GM21786 (cell line): ENCODE results near the gene CD2AP.

Experiments
- ATAC-seq: cut with Tn5 transposase; IDR thresholded peaks from one replicate; pipeline ENCODE4 v1.9.1; 2021; ENCODE audit not compliant: unreplicated experiment

Gene CD2AP

DNA sequence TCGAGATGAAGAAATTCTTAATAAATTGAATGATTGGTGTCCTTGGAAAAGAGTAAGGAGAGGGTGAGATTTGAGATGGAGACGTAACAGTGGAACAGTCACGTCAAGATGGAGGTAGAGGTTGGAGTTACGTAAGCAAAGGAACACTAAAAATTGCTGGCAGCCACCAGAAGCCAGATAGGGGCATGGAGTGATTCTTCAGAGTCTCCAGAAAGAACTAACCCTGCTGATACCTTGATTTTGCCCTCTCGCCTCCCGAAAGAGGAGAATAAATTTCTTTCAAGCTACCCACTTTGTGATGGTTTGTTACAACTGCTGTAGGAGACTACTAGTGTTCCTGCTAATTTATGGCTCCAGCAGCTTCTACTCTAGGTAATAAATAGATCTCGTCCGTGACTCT lies 17.6 kb downstream of the CD2AP start:
- ATAC-seq = no peak

DNA sequence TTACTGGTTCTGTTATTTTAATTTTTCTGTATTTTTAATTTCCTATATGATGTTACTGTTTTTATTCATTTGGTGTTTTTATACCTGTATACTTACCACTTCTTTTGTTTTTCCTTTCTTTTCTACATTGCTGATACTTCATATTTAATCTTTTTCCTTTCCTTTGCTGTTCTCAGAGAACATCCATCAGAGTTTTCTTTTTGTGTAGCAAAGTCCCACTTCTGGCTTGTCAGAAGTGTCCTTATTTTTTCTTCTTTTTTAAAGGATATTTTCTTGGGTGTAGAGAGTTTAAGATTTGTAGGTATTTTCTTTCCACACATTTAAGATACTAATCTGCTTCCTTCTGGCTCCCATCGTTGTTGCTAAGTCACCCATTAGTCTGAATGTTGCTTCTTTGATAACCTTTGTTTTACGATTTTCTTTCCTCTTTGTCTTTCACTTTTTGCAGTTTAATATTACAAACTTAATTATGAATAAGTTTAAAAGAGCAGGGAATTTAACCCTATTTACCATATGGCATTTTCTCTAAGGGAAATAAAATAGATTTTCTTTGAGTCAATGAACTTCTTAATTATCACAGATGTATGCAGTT lies 18.5 kb downstream of the CD2AP start:
- ATAC-seq = no peak

DNA sequence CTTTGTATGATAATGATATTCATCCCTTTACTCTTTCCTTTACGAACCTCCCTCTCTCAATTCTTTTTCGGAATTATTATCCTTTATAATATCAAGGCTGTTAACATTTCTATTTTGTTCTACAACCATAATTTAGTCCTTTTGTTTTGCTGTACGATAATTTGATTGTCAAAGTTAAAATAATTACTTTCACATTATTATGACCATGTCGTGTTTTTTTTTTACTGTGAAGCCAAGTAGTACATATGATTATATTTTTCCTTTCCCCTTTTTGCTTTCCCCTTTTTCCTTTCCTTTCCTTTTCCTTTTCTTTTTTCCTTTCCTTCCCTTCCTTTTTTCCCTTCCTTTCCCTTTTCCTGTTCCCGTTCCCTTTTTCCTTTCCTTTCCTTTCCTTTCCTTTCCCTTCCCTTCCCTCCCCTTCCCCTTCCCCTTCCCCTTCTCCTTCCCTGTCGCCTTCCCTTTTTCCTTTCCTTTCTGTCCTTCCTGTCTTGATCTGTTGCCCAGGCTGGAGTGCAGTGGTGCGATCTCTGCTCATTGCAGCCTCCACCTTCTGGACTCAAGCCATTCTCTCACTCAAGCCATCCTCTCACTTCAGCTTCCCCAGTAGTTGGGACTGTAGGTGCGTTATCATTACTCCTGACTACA lies 19.5 kb downstream of the CD2AP start:
- ATAC-seq = no peak

DNA sequence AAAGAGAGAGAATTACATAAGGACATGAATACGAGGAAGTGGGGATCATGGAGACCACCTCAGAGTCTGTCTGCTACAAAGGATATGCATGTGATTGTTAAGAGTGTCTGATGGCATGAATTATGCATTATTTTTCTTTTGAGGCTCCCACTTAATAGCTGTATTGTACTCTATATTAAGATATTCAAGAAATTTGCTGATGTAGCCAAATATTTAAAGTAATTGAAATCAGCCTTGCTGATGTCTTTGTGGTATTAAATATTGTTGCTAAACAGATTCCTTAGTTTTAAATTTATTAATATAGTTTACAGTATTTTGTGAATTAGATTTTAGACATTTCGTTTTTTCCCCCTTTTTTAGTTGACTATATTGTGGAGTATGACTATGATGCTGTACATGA lies 25.3 kb downstream of the CD2AP start:
- no peak for ATAC-seq

DNA sequence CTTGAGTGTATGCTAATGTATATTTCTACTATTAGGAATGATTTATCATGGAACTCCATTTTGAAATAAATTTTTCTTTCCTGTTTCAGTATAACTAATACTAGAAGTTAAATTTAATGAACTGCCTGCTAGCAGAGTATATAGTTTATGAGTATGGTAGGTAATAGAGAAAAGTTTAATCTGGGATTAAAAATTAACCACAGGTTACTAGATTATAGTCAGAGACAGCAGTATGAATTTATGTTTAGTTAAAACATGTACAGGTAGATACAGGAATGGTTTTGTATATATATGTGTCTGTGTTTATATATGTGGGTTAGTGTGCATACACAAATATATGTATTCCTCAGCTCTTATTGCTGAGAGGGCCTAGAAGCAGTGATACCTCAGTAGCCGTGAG lies 32.3 kb downstream of the CD2AP start:
- ATAC-seq = no peak

DNA sequence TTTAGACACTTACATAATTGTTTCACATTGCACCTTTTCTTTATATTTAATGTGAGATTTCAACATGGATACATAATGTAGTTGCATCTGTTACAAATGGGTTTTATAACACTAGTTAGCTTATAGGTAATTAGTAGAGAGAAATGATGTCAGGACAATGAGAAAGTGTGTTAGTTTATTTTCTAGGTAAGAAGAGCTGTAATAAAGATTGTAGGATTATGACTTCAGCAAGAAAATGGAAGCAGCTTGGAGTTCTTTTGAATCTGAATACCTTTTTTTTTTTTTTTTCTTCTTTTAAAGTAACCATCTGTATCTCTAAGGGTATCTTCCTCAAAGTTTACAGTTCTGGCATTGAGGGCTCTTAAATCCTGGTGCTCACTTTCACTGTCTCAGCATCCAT lies 35.3 kb downstream of the CD2AP start:
- no peak for ATAC-seq

DNA sequence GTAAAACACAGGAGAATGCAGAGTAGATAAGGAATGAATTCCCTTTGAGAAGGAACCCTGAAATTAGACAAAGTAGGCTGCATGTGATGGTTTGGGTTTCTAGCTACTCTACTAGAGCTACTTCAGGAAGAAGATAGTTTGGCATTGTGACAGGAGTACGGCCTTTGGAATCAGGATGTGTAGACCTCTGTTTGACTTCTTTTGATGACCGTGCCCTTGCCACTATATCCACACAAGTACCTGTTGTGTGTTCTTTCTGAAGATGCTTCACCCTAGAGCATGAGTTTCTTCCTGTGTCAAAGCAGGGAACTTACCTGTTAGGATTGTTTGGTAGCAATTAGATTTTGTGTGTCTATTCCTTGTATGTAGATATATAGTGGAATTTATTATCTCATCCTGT lies 41.7 kb downstream of the CD2AP start:
- no peak for ATAC-seq

DNA sequence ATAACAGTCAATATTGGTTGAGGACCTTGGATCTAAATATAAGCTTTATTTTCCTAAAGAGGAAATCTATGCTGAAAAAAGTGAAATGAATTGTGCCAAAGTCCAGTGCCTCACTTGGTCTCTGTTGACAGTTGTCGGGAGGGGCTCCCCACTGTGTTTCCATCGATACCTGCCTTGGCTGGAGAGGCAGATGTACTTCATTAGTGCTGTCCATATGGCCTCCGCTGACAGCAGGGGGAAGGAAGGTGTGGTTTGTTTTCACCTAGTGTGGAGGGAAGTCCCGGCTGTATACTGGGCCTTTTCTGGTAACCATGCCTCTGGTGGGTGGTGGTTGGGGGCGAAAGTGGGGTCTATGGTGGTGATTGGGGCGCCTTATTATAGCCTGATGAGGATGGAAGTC lies 42.7 kb downstream of the CD2AP start:
- ATAC-seq = no peak

DNA sequence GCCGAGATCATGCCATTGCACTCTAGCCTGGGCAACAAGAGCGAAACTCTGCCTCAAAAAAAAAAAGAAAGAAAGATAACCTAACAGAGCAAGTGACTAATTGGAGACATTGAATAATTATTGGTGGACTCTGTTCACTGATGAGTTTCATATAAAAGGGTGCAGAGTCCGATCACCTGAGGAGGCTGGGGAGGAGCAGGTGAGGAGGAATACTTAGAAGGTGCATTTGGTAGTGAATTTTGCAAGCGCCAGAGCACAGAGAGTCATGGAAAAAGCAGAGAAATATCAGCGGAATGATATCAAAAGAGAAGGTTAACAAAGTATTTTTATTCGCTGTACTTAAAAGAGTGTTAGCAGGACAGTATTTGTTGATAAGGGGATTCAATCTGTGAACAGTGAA lies 44.4 kb downstream of the CD2AP start:
- ATAC-seq = no peak

DNA sequence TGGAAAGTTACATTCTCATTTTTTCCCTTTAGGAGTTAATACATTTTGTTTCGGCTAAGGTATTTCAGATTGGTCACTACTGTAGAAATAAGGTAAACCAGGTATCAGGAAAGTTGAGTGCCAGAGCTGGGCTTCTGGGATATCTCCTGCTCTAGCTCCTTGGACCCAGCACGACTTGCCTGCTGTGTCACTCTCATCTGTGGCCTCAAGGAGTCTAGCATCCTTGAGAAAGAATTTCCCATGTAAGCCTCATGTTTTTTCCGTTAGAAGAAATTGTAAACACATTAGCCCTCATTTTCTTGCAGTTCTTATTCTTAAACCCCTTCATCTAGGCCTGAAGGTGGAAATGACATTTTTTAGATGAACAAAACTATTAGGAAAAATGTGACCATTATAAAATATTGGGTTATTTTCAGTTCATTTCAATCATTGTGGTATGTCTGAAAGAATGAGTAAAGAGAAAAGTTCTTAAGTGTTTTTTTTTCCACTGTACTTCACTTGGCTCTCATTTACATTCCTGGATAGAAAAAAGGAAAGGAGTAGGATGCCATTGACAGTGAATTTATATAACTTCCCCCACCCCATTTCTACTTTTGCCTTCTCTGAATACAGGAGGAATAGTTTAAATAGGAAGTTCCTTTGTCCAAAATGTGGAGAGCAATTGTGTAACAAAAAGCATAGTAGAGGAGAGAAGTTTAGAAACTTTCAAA lies 46.7 kb downstream of the CD2AP start:
- no peak for ATAC-seq

DNA sequence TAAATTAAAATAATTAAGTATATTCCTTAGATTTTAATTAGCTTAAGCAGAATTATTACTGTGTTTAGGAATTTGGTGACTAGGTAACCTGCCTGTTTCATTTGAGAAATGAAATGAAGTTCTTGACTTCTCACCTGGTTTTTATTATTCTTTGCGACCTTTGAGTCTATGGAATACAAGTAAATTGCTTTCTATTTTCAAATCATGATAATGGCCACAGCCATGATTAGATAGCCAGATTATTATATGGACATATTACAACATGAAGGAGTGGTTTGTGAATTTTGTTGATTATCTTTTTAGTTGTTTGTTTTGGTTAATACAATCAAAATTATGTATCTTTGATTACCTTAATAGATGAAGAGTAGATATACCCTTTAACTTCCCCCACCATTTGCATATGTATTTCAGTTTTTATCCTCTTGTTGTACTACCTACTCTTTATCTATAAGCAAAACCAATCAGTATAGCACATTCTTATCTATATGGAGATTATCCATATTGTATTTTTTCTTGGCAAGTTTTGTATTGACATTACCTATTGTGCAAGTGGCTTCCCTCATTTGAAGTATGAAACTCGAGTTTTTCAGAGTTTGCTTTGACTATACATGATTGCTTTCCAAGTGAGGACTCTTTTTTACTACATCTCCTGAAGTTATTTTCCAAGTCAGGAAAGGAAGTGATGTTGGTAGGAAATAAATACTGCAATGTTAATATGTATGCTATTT lies 47.9 kb downstream of the CD2AP start:
- no peak for ATAC-seq

DNA sequence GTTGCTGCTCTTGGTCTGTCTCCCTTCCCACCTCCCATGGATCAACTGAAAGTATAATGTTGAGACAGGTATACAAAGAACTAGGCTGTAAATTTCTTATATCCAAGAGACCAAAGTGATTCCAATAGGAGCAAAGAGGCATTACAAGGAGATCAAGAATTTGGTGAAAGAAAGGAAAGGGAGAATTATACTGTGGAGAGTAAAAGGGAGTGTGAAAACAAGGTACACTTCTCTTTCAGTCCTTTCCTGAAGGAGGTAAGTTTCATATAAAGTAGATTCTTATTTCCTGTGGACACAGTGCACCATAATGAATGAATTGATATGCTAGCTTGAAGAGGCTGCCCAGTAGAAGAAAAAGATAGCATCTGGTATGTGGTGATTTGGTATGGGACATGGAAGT lies 49.7 kb downstream of the CD2AP start:
- no peak for ATAC-seq

DNA sequence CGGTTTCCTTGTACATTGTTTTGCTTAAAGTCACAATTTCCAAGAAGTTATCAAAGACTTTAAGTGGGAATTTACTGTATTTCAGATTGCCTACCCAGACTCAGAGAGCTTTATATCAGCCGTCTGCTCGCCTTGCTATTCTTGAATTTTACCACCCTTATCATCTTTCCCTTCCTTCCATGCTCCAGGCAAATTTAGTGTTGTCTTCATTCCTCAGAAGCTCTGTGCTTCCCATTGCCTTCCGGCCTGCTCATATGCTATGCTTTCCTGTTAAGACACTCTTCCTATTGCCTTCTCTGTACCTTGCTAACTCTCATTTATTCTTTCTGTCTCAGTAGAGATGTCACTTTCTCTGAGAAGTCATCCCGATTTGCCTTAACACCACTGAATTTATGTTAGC lies 52.1 kb downstream of the CD2AP start:
- no peak for ATAC-seq

DNA sequence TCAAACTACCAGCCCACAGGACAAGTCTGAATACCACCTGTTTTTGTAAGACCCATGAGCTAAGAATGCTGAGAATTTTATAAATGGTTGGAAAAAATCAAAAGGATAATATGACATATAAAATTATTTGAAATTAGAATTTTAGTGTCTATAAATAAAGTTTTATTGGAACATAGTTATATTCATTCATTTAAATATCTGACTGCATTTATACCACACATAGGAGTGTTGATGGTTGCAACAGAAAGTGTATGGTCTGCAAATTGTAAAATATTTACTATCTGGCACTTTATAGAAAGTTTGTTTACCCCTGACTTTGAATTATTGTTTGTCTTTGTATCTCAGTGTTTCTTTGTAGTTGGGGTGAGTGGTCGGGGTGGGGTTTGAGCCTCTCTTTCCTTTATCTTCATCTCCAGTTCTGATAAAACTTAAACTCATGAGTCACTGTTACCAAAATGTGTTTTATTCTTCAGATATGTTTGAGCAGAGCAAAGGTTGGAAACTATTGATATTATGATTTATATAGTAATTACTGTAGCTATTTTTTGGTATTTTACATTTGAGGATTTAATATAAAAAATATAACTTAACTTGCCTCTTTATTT lies 55.5 kb downstream of the CD2AP start:
- ATAC-seq = no peak

DNA sequence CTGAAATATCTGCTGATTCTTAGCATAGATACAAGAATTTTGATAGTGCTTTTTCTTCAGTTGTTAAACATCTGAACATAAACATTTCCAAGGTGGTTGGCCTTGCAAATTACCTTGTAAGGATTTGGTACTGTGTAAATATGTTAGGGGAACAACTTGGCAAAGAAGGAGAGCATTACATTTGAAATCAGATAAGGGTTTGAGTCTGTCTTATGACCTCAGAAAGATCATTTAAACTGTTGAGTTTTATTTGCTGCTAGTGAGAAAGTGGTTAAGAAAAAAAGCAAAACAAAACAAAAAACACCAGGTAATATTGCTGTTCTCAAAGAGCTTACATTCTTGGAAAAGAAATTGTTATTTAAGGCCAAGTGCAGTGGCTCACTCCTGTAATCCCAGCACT lies 56.5 kb downstream of the CD2AP start:
- no peak for ATAC-seq

DNA sequence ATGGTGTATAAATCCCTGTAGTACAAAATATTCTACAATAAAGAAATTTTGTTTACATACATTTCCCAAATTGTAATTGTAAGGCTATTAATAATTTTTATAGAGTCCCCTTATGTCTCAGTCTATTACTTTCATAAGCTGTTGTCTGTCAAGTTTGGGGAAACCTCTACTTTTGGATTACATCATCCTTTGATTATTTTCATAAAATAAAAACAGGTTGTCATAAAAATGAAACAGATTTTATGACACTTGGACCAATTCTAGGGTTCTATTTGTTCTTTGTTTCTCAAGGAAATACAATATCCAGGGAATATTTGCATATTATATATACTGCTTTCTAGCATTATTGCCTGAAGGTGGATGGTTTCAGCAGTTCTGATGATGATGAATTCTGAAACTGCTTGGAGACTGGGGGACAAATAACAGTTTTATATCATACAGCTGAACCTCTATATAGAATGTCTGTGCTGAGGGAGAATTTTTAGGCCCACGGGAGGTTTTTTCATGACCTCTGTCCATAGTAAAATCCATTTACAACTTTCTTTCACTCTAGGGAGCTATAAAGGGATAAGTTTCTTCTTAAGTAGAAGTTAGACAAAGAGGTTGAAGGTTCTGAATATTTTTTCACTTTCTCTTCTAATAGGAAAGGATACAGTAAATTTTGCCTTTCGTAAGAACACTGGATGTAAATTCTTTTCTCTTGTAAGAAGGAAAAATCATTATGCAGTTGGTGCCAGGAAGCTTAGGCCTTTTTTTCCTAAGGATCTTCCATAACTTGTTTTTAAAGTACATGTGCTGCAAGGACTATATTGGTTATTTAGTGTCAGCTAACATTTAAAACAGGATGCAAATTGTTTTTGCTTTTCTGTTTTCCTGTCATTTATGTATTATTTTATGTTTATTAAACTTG lies 58.0 kb downstream of the CD2AP start:
- ATAC-seq = no peak

DNA sequence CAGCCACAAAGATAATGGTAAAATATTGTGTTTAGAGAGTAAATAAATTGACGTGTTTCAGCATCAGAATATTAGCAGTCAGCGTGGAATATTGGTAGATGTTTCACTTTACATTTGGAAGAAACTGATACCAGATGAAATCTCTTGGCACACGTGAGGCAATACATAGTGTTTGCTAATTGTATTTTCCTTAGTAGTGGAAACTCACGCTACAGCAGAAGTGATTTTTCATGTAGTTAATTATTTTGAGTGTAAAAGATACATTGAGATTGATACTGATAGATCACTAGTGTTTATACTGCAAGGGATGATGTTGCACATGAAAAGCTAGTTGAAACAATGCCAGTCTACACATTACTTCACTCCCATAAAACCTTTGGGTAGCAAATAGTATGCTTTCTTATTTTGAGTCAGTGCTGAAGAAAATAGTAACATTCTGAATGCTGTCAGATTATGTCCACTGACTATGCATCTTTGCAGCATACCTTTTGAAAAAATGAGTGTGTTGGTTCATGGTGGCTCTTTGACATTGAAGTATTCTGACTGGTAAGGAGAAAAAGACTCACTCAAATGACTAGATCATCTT lies 59.3 kb downstream of the CD2AP start:
- ATAC-seq = no peak

DNA sequence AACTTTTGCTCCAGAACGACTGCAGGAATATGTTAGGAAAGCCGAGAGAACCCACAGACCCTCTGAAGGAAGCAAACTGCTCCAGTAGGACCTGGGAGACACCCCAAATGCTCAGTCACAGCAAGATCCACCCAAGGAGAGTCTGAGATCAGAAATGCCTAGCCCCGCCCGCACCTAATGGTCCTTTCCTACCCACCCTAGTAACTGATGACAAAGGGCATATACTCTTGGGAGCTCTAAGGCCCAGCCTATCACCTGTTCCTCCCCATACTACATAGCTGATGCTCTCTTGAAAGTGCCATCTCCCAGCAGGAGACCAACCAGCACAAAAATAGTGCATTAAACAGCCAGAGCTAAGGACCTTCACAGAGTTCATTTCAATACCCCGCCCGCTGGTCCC lies 67.6 kb downstream of the CD2AP start:
- ATAC-seq = no peak

DNA sequence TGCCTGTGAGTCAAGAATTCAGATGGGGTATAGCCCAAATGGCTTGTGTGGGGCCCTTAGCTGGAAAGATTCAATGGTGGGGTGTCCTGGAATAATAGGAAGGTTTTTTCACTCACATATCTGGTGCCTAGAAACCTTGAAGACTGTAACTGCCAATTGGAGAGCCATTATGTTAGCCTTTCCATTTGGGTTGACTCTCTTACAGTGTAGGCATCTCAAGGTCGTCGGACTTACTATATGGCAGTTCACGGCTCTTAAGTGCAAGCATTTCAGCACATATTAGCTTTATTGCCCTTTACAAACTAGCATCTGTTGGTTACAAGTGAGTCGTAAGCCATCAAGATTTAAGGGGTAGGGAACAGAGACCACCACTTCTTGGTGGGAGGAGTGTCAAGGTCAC lies 74.1 kb downstream of the CD2AP start:
- ATAC-seq = no peak

DNA sequence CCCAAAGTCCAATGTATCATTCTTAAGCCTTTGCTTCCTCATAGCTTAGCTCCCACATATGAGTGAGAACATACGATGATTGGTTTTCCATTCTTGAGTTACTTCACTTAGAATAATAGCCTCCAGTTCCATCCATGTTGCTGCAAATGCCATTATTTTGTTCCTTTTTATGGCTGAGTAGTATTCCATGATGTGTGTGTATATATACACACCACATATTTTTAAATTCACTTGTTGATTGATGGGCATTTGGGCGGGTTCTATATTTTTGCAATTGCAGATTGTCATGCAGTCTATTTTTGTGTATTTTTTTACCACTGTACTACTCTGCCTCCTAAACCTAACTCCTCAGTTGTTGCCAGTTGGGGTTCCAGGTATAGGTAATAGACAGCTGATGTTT lies 74.7 kb downstream of the CD2AP start:
- no peak for ATAC-seq
